Measurements from ENCODE around the gene MSRB3.

GRCh38 chr12:65511134-65511834, 232.8 kb downstream of the MSRB3 start:
- TF ChIP-seq CTCF (IDR thresholded peaks at IDR 0.05) (no peak), EZH2 (IDR thresholded peaks at IDR 0.05; ENCODE audit: borderline replicate concordance, insufficient read depth, low read depth, low read length, poor library complexity, severe bottlenecking) (no peak)

All from B cell (primary cell).